HepG2 (cell line): ENCODE data around the gene GUCA2B. TPM values are rescaled to one million over a fixed set of nuclear protein-coding genes. Genes with fewer than 3 reads are reported as not detected.

Experiments
- ATAC-seq: fragments of 200-7000 bp; cut with Tn5 transposase; 3 replicates; pipeline ENCODE4 v1.9.1; 2020; ENCODE audit warnings: mild to moderate bottlenecking, moderate library complexity
- BruUV-seq: library from RNA; stranded (reverse); fragments of 400-500 nt; replicated peaks from 2 replicates; lab custom pipeline; 2021; lab: Mats Ljungman, UMichigan
- CTCF ChIA-PET: fragments of 300-600 bp; formaldehyde crosslinking; extraction: SDS; loops from one replicate; lab custom pipeline; 2021; ENCODE audit warnings: low total read pairs, inconsistent platforms, low intra/inter-chr PET ratio; lab: Yijun Ruan, JAX
- POLR2A ChIA-PET: fragments of 350-600 bp; sonication (Branson Sonifier 250); formaldehyde crosslinking; loops from one replicate; lab custom pipeline; 2020; ENCODE audit warnings: antibody characterized with exemption, inconsistent platforms; lab: Yijun Ruan, JAX
- DNase-seq: peaks from one replicate; pipeline ENCODE4 v3.0.0-alpha.2; 2015; ENCODE audit warnings: low spot score
- FAIRE-seq: peaks from 3 replicates; lab custom pipeline; 2011; peaks lifted over from hg19 to GRCh38; lab: Jason Lieb, UNC
- H2AFZ ChIP-seq: one replicate; pipeline ENCODE4 v1.6.1; 2011; ENCODE audit warnings: low read length, inconsistent platforms
- H3K27ac ChIP-seq: fragments of 300-600 bp; 3 replicates; pipeline ENCODE4 v1.8.0; 2011; ENCODE audit warnings: mixed run types, mild to moderate bottlenecking, mixed read lengths, low read length, inconsistent platforms; ENCODE audit not compliant: insufficient read depth; ENCODE audit errors: extremely low read length
- H3K27me3 ChIP-seq, 2 experiments: fragments of 200-600 bp in 1 of 2; 2 replicates in 1 of 2; 3 replicates in 1 of 2; pipeline versions ENCODE4 v1.6.0 to v1.8.0; 2011; ENCODE audit warnings: low read length in 2 of 2, mild to moderate bottlenecking in 2 of 2, moderate library complexity in 2 of 2, inconsistent platforms in 1 of 2; ENCODE audit not compliant: insufficient read depth in 2 of 2, control insufficient read depth in 1 of 2
- H3K36me3 ChIP-seq, 2 experiments: fragments of 200-600 bp in 1 of 2; replicated peaks in 1 of 2; 2 replicates in 1 of 2; 3 replicates in 1 of 2; pipeline versions ENCODE4 v1.5.1 to v1.8.0; 2011; ENCODE audit warnings: low read length in 2 of 2, inconsistent platforms in 1 of 2; ENCODE audit not compliant: insufficient read depth in 2 of 2, control insufficient read depth in 1 of 2
- H3K4me1 ChIP-seq: 2 replicates; pipeline ENCODE4 v1.5.1; 2012; ENCODE audit warnings: low read length, inconsistent platforms; ENCODE audit not compliant: insufficient read depth
- H3K4me2 ChIP-seq: 2 replicates; pipeline ENCODE4 v1.6.0; 2011; ENCODE audit warnings: low read depth, low read length, inconsistent platforms
- H3K4me3 ChIP-seq, 3 experiments: fragments of 200-600 bp in 1 of 3; sonication (generic), shearing (Covaris generic) in 1 of 3; replicated peaks in 1 of 3; 2 replicates each; pipeline ENCODE4 v1.5.1; 2011 to 2016; ENCODE audit warnings: low read length in 3 of 3, inconsistent platforms in 2 of 3, low read depth in 2 of 3, mild to moderate bottlenecking in 2 of 3, control low read depth in 1 of 3, mixed read lengths in 1 of 3; ENCODE audit not compliant: insufficient read depth in 1 of 3
- H3K79me2 ChIP-seq: one replicate; pipeline ENCODE4 v1.6.1; 2011; ENCODE audit warnings: low read length, inconsistent platforms; ENCODE audit not compliant: insufficient read depth
- H3K9ac ChIP-seq: 2 replicates; pipeline ENCODE4 v1.6.0; 2011; ENCODE audit warnings: mild to moderate bottlenecking, low read depth, low read length, inconsistent platforms; ENCODE audit not compliant: insufficient read depth
- H3K9me3 ChIP-seq: 2 replicates; pipeline ENCODE4 v1.5.1; 2012; ENCODE audit warnings: mild to moderate bottlenecking, low read length
- H4K20me1 ChIP-seq: 2 replicates; pipeline ENCODE4 v1.6.0; 2011; ENCODE audit warnings: inconsistent platforms, mild to moderate bottlenecking, low read length, moderate library complexity; ENCODE audit not compliant: insufficient read depth
- BRCA1 ChIP-seq: sonication (generic); formaldehyde crosslinking; IDR thresholded peaks from 2 replicates; pipeline ENCODE4 v1.4.0; 2020; ENCODE audit warnings: missing genetic modification reagents
- CAMTA2 ChIP-seq: sonication (generic); formaldehyde crosslinking; IDR thresholded peaks from 2 replicates; pipeline ENCODE4 v1.4.0; 2020; ENCODE audit warnings: mild to moderate bottlenecking, missing genetic modification reagents, borderline replicate concordance
- HOXA5 ChIP-seq: sonication (generic); formaldehyde crosslinking; IDR thresholded peaks from 2 replicates; pipeline ENCODE4 v1.4.0; 2020; ENCODE audit warnings: missing genetic modification reagents
- ZBTB8A ChIP-seq: sonication (generic); formaldehyde crosslinking; IDR thresholded peaks from 2 replicates; pipeline ENCODE4 v1.4.0; 2020; ENCODE audit warnings: mild to moderate bottlenecking, low read depth, missing genetic modification reagents, borderline replicate concordance
- WGBS: methylation state at CpG from one replicate; pipeline ENCODE4 v1.1.6; 2017; ENCODE audit warnings: low lambda C conversion rate; 5-methylcytosine and 5-hydroxymethylcytosine counted together
- in situ Hi-C: cut with HindIII; loops from 2 replicates; pipeline ENCODE4 v1.10.0; 2017; ENCODE audit warnings: low pct_unique_long_range_greater_than_20kb; ENCODE audit not compliant: extremely low pct_ligation_motif_present
- intact Hi-C: fragments of 100-400 bp; cut with micrococcal nuclease; formaldehyde crosslinking; loops from one replicate; pipeline ENCODE4 v1.10.0; 2022; ENCODE audit not compliant: unreplicated experiment
- polyA plus RNA-seq, 8 experiments: library from polyadenylated mRNA; depleted of rRNA in 3 of 8; stranded (reverse) in 7 of 8; unstranded in 1 of 8; fragments of >200 nt; fragmentation: Illumina TruSeq in 4 of 8; extraction: Trizol in 4 of 8; gene quantifications; 2 replicates each; pipeline versions ENCODE4 v1.2.1 to v1.2.3, GENCODE V29; 2011 to 2016; ENCODE audit warnings: low read depth in 4 of 8, missing spikeins in 1 of 8, mixed read lengths in 1 of 8; ENCODE audit not compliant: insufficient read depth in 1 of 8
- total RNA-seq, 5 experiments: library from RNA; depleted of rRNA; stranded (reverse); fragments of >200 nt; fragmentation: Illumina TruSeq; extraction: Trizol; gene quantifications; 2 replicates each; pipeline ENCODE4 v1.2.3, GENCODE V29; 2016; ENCODE audit warnings: low read depth in 1 of 5
- TF ChIP-seq, protein P1 (sequence below): sonication (generic); formaldehyde crosslinking; IDR thresholded peaks from 2 replicates; pipeline ENCODE4 v1.4.0; 2020; ENCODE audit warnings: mild to moderate bottlenecking, missing genetic modification reagents, borderline replicate concordance

The GUCA2B gene
- total and polyA plus RNA-seq, 2 of the 13 experiments (the other 11 are each of a cell fraction or from before 2014, with no cell fraction given) = not detected

DNA sequence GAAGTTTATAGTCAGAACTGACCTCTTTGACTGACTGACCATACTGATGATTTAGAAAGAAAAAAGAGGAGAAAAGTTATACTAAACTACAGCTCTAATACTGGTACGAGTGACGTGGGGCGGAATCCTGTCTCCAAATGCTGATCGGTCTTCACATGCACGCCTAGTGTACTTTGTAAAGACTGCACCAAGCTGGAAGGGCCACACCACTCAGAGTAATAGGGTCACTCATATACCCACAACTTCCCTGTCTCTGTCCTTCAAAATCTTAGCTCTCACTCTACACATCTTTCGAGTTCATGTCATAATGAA is 30.7 kb downstream of the GUCA2B start:
- Histone ChIP-seq H3K4me1 (no peaks in the 10 kb centered on the region), H3K9me3 (no peaks in the 10 kb centered on the region), H2AFZ (no peak overlapping the region), H3K27ac (no peak overlapping the region), H3K4me3 (no peak overlapping the region), H3K27me3 (no peaks in the 10 kb centered on the region), H4K20me1 (no peaks in the 10 kb centered on the region), H3K4me2 (no peak overlapping the region), H3K36me3 (peaks cover 14 to 76% of the 10 kb centered on the region in 2 experiments), H3K9ac (no peak overlapping the region), H3K79me2 (no peaks in the 10 kb centered on the region)
- FAIRE-seq (no peak), ATAC-seq (no peak), DNase-seq (no peak)
- no TSS peak for BruUV-seq
- POLR2A ChIA-PET = no interaction called here
- intact Hi-C loops (no loop called here), in situ Hi-C loops (no loop called here)
- TF ChIP-seq ZBTB8A (no peak), CAMTA2 (no peak), HOXA5 (no peak), BRCA1 (CRISPR knock-in tag) (no peak)
- TF ChIP-seq, protein P1, sequence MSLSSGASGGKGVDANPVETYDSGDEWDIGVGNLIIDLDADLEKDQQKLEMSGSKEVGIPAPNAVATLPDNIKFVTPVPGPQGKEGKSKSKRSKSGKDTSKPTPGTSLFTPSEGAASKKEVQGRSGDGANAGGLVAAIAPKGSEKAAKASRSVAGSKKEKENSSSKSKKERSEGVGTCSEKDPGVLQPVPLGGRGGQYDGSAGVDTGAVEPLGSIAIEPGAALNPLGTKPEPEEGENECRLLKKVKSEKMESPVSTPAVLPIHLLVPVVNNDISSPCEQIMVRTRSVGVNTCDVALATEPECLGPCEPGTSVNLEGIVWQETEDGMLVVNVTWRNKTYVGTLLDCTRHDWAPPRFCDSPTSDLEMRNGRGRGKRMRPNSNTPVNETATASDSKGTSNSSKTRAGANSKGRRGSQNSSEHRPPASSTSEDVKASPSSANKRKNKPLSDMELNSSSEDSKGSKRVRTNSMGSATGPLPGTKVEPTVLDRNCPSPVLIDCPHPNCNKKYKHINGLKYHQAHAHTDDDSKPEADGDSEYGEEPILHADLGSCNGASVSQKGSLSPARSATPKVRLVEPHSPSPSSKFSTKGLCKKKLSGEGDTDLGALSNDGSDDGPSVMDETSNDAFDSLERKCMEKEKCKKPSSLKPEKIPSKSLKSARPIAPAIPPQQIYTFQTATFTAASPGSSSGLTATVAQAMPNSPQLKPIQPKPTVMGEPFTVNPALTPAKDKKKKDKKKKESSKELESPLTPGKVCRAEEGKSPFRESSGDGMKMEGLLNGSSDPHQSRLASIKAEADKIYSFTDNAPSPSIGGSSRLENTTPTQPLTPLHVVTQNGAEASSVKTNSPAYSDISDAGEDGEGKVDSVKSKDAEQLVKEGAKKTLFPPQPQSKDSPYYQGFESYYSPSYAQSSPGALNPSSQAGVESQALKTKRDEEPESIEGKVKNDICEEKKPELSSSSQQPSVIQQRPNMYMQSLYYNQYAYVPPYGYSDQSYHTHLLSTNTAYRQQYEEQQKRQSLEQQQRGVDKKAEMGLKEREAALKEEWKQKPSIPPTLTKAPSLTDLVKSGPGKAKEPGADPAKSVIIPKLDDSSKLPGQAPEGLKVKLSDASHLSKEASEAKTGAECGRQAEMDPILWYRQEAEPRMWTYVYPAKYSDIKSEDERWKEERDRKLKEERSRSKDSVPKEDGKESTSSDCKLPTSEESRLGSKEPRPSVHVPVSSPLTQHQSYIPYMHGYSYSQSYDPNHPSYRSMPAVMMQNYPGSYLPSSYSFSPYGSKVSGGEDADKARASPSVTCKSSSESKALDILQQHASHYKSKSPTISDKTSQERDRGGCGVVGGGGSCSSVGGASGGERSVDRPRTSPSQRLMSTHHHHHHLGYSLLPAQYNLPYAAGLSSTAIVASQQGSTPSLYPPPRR = no peak
- CTCF ChIA-PET = no interaction called here
- WGBS = 96% methylated on average over 6 of the region's 6 CpGs
